OCI-LY1 (cell line): ENCODE results near the gene ELN.

Experiments
- H2AFZ ChIP-seq: fragments of 200-600 bp; sonication (generic), shearing (Covaris generic); 2 replicates; pipeline ENCODE4 v1.6.0; 2014; ENCODE audit warnings: antibody characterized with exemption, mild to moderate bottlenecking, low read length
- H3F3A ChIP-seq: fragments of 200-600 bp; sonication (generic), shearing (Covaris generic); 2 replicates; pipeline ENCODE4 v1.6.0; 2014; ENCODE audit warnings: mild to moderate bottlenecking, antibody characterized with exemption, low read length, moderate library complexity; ENCODE audit not compliant: insufficient read depth
- H3K27ac ChIP-seq: fragments of 200-600 bp; sonication (generic); 2 replicates; pipeline ENCODE4 v1.5.1; 2014; ENCODE audit warnings: low read length, mixed run types, mild to moderate bottlenecking, low read depth; ENCODE audit not compliant: poor library complexity, severe bottlenecking
- H3K27me3 ChIP-seq: fragments of 200-600 bp; sonication (generic); 2 replicates; pipeline ENCODE4 v1.6.0; 2014; ENCODE audit warnings: antibody characterized with exemption, mild to moderate bottlenecking, low read length, moderate library complexity; ENCODE audit not compliant: insufficient read depth
- H3K36me3 ChIP-seq: fragments of 200-600 bp; sonication (generic); 2 replicates; pipeline ENCODE4 v1.6.1; 2014; ENCODE audit warnings: mild to moderate bottlenecking, antibody characterized with exemption, low read length, moderate library complexity, mixed read lengths; ENCODE audit not compliant: insufficient read depth
- H3K4me1 ChIP-seq: fragments of 200-600 bp; sonication (generic); 2 replicates; pipeline ENCODE4 v1.5.1; 2014; ENCODE audit warnings: mild to moderate bottlenecking, low read length, moderate library complexity; ENCODE audit not compliant: insufficient read depth, severe bottlenecking
- H3K4me2 ChIP-seq: fragments of 200-600 bp; sonication (generic), shearing (Covaris generic); 2 replicates; pipeline ENCODE4 v1.6.1; 2014; ENCODE audit warnings: low read length
- H3K4me3 ChIP-seq: fragments of 200-600 bp; sonication (generic); 2 replicates; pipeline ENCODE4 v1.5.1; 2014; ENCODE audit warnings: low read length, low read depth, mild to moderate bottlenecking, mixed read lengths; ENCODE audit not compliant: poor library complexity, severe bottlenecking
- H3K79me2 ChIP-seq: fragments of 200-600 bp; shearing (Covaris generic); 2 replicates; pipeline ENCODE4 v1.6.1; 2016; ENCODE audit warnings: mixed run types, low read length, mixed read lengths; ENCODE audit not compliant: insufficient read depth
- H3K9ac ChIP-seq: fragments of 200-600 bp; sonication (generic), shearing (Covaris generic); 2 replicates; pipeline ENCODE4 v1.6.1; 2014; ENCODE audit warnings: mild to moderate bottlenecking, low read length, mixed read lengths
- H3K9me2 ChIP-seq: fragments of 200-600 bp; sonication (generic), shearing (Covaris generic); 2 replicates; pipeline ENCODE4 v1.6.1; 2014; ENCODE audit warnings: low read depth, mild to moderate bottlenecking, low read length, mixed read lengths
- H3K9me3 ChIP-seq: fragments of 200-600 bp; shearing (Covaris generic); 2 replicates; pipeline ENCODE4 v1.6.1; 2014; ENCODE audit warnings: low read length, mixed read lengths
- H4K20me1 ChIP-seq: fragments of 200-600 bp; sonication (generic), shearing (Covaris generic); 2 replicates; pipeline ENCODE4 v1.6.0; 2016; ENCODE audit warnings: mild to moderate bottlenecking, low read length; ENCODE audit not compliant: insufficient read depth
- CTCF ChIP-seq: fragments of 200-600 bp; sonication (generic), shearing (Covaris generic); IDR thresholded peaks from 2 replicates; pipeline ENCODE4 v1.5.1; 2017; ENCODE audit warnings: mild to moderate bottlenecking, antibody characterized with exemption, low read length, moderate library complexity, mixed read lengths
- EZH2 ChIP-seq: fragments of 200-600 bp; sonication (generic), shearing (Covaris generic); IDR thresholded peaks from 2 replicates; pipeline ENCODE4 v1.8.0; 2017; ENCODE audit warnings: borderline replicate concordance, mixed run types, mild to moderate bottlenecking, antibody characterized with exemption, low read length, moderate library complexity, mixed read lengths

The ELN gene

GRCh38 chr7:74040791-74041520 is 13.0 kb downstream of the ELN start:
- no peaks in the 10 kb centered on the region for H3K36me3 ChIP-seq
- no peak for TF ChIP-seq EZH2
- TF ChIP-seq CTCF, result no peak
- H3K9ac ChIP-seq, result no peak overlapping the region
- H3K9me3 ChIP-seq, result no peaks in the 10 kb centered on the region
- no peaks in the 10 kb centered on the region for H4K20me1 ChIP-seq
- H3K27me3 ChIP-seq, result peaks cover 21% of the 10 kb centered on the region
- H3K79me2 ChIP-seq, result no peaks in the 10 kb centered on the region
- no peak overlapping the region for H3K27ac ChIP-seq
- no peak overlapping the region for H3K4me3 ChIP-seq
- no peaks in the 10 kb centered on the region for H3K9me2 ChIP-seq
- H2AFZ ChIP-seq, result no peak overlapping the region
- H3F3A ChIP-seq, result no peaks in the 10 kb centered on the region
- H3K4me2 ChIP-seq, result no peak overlapping the region
- no peaks in the 10 kb centered on the region for H3K4me1 ChIP-seq

GRCh38 chr7:74042746-74043522 is 15.0 kb downstream of the ELN start:
- Histone ChIP-seq H3F3A (no peaks in the 10 kb centered on the region), H4K20me1 (no peaks in the 10 kb centered on the region), H3K4me3 (no peak overlapping the region), H3K4me1 (no peaks in the 10 kb centered on the region), H3K79me2 (no peaks in the 10 kb centered on the region), H3K4me2 (no peak overlapping the region), H3K27ac (no peak overlapping the region), H3K9me3 (no peaks in the 10 kb centered on the region), H3K9me2 (no peaks in the 10 kb centered on the region), H3K9ac (no peak overlapping the region), H3K36me3 (no peaks in the 10 kb centered on the region), H3K27me3 (peaks cover 15% of the 10 kb centered on the region; the same call in 1 of the 2 replicates), H2AFZ (no peak overlapping the region)
- TF ChIP-seq EZH2, result no peak
- TF ChIP-seq CTCF, result no peak

GRCh38 chr7:74043523-74043951 is 15.6 kb downstream of the ELN start:
- Histone ChIP-seq H3K9me3 (no peaks in the 10 kb centered on the region), H3K27me3 (peaks cover 15% of the 10 kb centered on the region; the same call in 1 of the 2 replicates), H3K79me2 (no peaks in the 10 kb centered on the region), H2AFZ (no peak overlapping the region), H3K36me3 (no peaks in the 10 kb centered on the region), H3F3A (no peaks in the 10 kb centered on the region), H3K27ac (no peak overlapping the region), H3K4me3 (no peak overlapping the region), H3K4me2 (no peak overlapping the region), H3K9ac (no peak overlapping the region), H3K4me1 (no peaks in the 10 kb centered on the region), H4K20me1 (no peaks in the 10 kb centered on the region), H3K9me2 (no peaks in the 10 kb centered on the region)
- no peak for TF ChIP-seq EZH2
- no peak for TF ChIP-seq CTCF
